H9 (cell line): Measurements from ENCODE around the gene KANSL1L. TPM values are rescaled to one million over a fixed set of nuclear protein-coding genes. Genes with fewer than 3 reads are reported as not detected.

Experiments
- DNase-seq: peaks from one replicate; pipeline ENCODE4 v3.0.0-alpha.2; 2017
- H2AFZ ChIP-seq: one replicate; pipeline ENCODE4 v1.6.1; 2013; ENCODE audit warnings: mild to moderate bottlenecking, low read length, control low read depth, moderate library complexity
- H2AK5ac ChIP-seq: 2 replicates; pipeline ENCODE4 v1.6.1; 2013; ENCODE audit warnings: low read length, control low read depth, mixed read lengths; ENCODE audit not compliant: insufficient read length
- H2BK120ac ChIP-seq: one replicate; pipeline ENCODE4 v1.6.1; 2013; ENCODE audit warnings: low read depth, mild to moderate bottlenecking, low read length, control low read depth, inconsistent platforms; ENCODE audit not compliant: poor library complexity, severe bottlenecking
- H2BK12ac ChIP-seq: 2 replicates; pipeline ENCODE4 v1.6.1; 2013; ENCODE audit warnings: low read length, control low read depth, mixed read lengths, low read depth; ENCODE audit not compliant: insufficient read length
- H2BK15ac ChIP-seq: 2 replicates; pipeline ENCODE4 v1.6.1; 2013; ENCODE audit warnings: low read depth, low read length, control low read depth
- H2BK20ac ChIP-seq: one replicate; pipeline ENCODE4 v1.6.1; 2013; ENCODE audit warnings: low read depth, mild to moderate bottlenecking, low read length, control low read depth, inconsistent platforms; ENCODE audit not compliant: poor library complexity, severe bottlenecking
- H2BK5ac ChIP-seq: 2 replicates; pipeline ENCODE4 v1.6.1; 2013; ENCODE audit warnings: low read length, control low read depth, mixed read lengths; ENCODE audit not compliant: insufficient read length
- H3K14ac ChIP-seq: 2 replicates; pipeline ENCODE4 v1.6.1; 2013; ENCODE audit warnings: low read length, control low read depth; ENCODE audit not compliant: insufficient read depth
- H3K18ac ChIP-seq: 2 replicates; pipeline ENCODE4 v1.6.1; 2013; ENCODE audit warnings: low read depth, mild to moderate bottlenecking, mixed read lengths, low read length, control low read depth; ENCODE audit not compliant: insufficient read length
- H3K23ac ChIP-seq: 2 replicates; pipeline ENCODE4 v1.6.1; 2013; ENCODE audit warnings: low read length, control low read depth, mixed read lengths, low read depth; ENCODE audit not compliant: insufficient read length
- H3K23me2 ChIP-seq: 2 replicates; pipeline ENCODE4 v1.6.1; 2013; ENCODE audit warnings: low read depth, mild to moderate bottlenecking, mixed read lengths, low read length, control low read depth; ENCODE audit not compliant: insufficient read length, poor library complexity, severe bottlenecking
- H3K27ac ChIP-seq: 2 replicates; pipeline ENCODE4 v1.5.1; 2013; ENCODE audit warnings: low read length, control low read depth, mixed read lengths, low read depth; ENCODE audit not compliant: insufficient read length
- H3K27me3 ChIP-seq: 2 replicates; pipeline ENCODE4 v1.6.1; 2013; ENCODE audit warnings: low read length, control low read depth, inconsistent platforms; ENCODE audit not compliant: insufficient read depth
- H3K4ac ChIP-seq: 2 replicates; pipeline ENCODE4 v1.6.1; 2013; ENCODE audit warnings: low read depth, mild to moderate bottlenecking, control low read depth, inconsistent platforms, low read length, moderate library complexity
- H3K4me1 ChIP-seq: 2 replicates; pipeline ENCODE4 v1.6.1; 2013; ENCODE audit warnings: low read length, control low read depth, inconsistent platforms; ENCODE audit not compliant: insufficient read depth
- H3K4me2 ChIP-seq: 2 replicates; pipeline ENCODE4 v1.6.1; 2013; ENCODE audit warnings: low read length, control low read depth, mixed read lengths; ENCODE audit not compliant: insufficient read length, insufficient read depth
- H3K56ac ChIP-seq: 2 replicates; pipeline ENCODE4 v1.6.1; 2013; ENCODE audit warnings: low read depth, mild to moderate bottlenecking, mixed read lengths, low read length, control low read depth; ENCODE audit not compliant: insufficient read length
- H3K79me1 ChIP-seq: 2 replicates; pipeline ENCODE4 v1.6.1; 2013; ENCODE audit warnings: low read depth, mild to moderate bottlenecking, moderate library complexity, low read length, control low read depth, inconsistent platforms; ENCODE audit not compliant: insufficient read depth, poor library complexity, severe bottlenecking
- H3K79me2 ChIP-seq: 2 replicates; pipeline ENCODE4 v1.6.1; 2013; ENCODE audit warnings: low read length, control low read depth, inconsistent platforms; ENCODE audit not compliant: insufficient read depth
- H3K9ac ChIP-seq: 2 replicates; pipeline ENCODE4 v1.6.1; 2013; ENCODE audit warnings: low read length, control low read depth, mixed read lengths; ENCODE audit not compliant: insufficient read length; ENCODE audit errors: extremely low read depth
- H3K9me3 ChIP-seq: one replicate; pipeline ENCODE4 v1.6.1; 2013; ENCODE audit warnings: low read depth, low read length, inconsistent platforms; ENCODE audit not compliant: control insufficient read depth
- H3T11ph ChIP-seq: one replicate; pipeline ENCODE4 v1.6.1; 2013; ENCODE audit warnings: mild to moderate bottlenecking, low read length, control low read depth, inconsistent platforms
- H4K20me1 ChIP-seq: one replicate; pipeline ENCODE4 v1.6.1; 2013; ENCODE audit not compliant: control insufficient read depth, insufficient read length, insufficient read depth
- H4K5ac ChIP-seq: 2 replicates; pipeline ENCODE4 v1.6.1; 2013; ENCODE audit warnings: low read depth, mild to moderate bottlenecking, mixed read lengths, low read length, control low read depth; ENCODE audit not compliant: insufficient read length
- H4K8ac ChIP-seq: replicated peaks from 2 replicates; pipeline ENCODE4 v1.6.1; 2013; ENCODE audit warnings: low read length, control low read depth, mixed read lengths, low read depth; ENCODE audit not compliant: insufficient read length
- H4K91ac ChIP-seq: 2 replicates; pipeline ENCODE4 v1.6.1; 2013; ENCODE audit warnings: low read depth, mild to moderate bottlenecking, moderate library complexity, mixed read lengths, low read length, control low read depth; ENCODE audit not compliant: insufficient read length
- H3K27ac Mint-ChIP-seq, 3 experiments: 2 replicates in 2 of 3; 3 replicates in 1 of 3; pipeline ENCODE4 v1.8.0; 2020 to 2021; ENCODE audit warnings: mixed read lengths in 3 of 3, mild to moderate bottlenecking in 1 of 3, moderate library complexity in 1 of 3
- H3K27me3 Mint-ChIP-seq: 2 replicates; pipeline ENCODE4 v1.8.0; 2021; ENCODE audit warnings: low read depth, mild to moderate bottlenecking, moderate library complexity, mixed read lengths
- H3K36me3 Mint-ChIP-seq, 3 experiments: 2 replicates in 2 of 3; 3 replicates in 1 of 3; pipeline ENCODE4 v1.8.0; 2020 to 2021; ENCODE audit warnings: low read depth in 3 of 3, mixed read lengths in 3 of 3; ENCODE audit not compliant: insufficient read depth in 1 of 3
- H3K4me1 Mint-ChIP-seq, 2 experiments: 2 replicates each; pipeline ENCODE4 v1.8.0; 2020; ENCODE audit warnings: mixed read lengths in 2 of 2
- H3K4me3 Mint-ChIP-seq, 2 experiments: 2 replicates in 1 of 2; 3 replicates in 1 of 2; pipeline ENCODE4 v1.8.0; 2020 to 2021; ENCODE audit warnings: mild to moderate bottlenecking in 2 of 2, mixed read lengths in 2 of 2, moderate library complexity in 1 of 2
- H3K9me3 Mint-ChIP-seq, 2 experiments: 2 replicates in 1 of 2; 3 replicates in 1 of 2; pipeline ENCODE4 v1.8.0; 2020; ENCODE audit warnings: mild to moderate bottlenecking in 2 of 2, mixed read lengths in 2 of 2, moderate library complexity in 1 of 2
- CTCF ChIP-seq: fragments of 200-600 bp; sonication (generic); conservative IDR thresholded peaks from 3 replicates; pipeline ENCODE4 v1.8.0; 2021; ENCODE audit warnings: antibody characterized with exemption, mild to moderate bottlenecking
- WGBS: extraction: QIAGEN DNeasy Blood & Tissue Kit; methylation state at CpG from one replicate; pipeline ENCODE4 v1.1.7; 2013; ENCODE audit warnings: missing lambda C conversion rate, low lambda C conversion rate, mixed read lengths; ENCODE audit not compliant: insufficient read length; ENCODE audit errors: extremely low coverage; 5-methylcytosine and 5-hydroxymethylcytosine counted together
- total RNA-seq: library from RNA; stranded (reverse); gene quantifications from 2 replicates; pipeline ENCODE4 v1.2.1, GENCODE V29; 2021

KANSL1L gene
- total RNA-seq, 1 experiment from 2014 or later: 8.2 TPM

- H3K9me3 ChIP-seq: no peaks in the 10 kb centered on the region
- H3K9ac ChIP-seq: no peak overlapping the region
- Mint-ChIP-seq H3K9me3 (no peaks in the 10 kb centered on the region), H3K4me3 (no peak overlapping the region), H3K36me3 (peaks cover 12 to 39% (median 39%) of the 10 kb centered on the region in 3 experiments; a peak in 6 of 7 replicates), H3K27me3 (no peaks in the 10 kb centered on the region), H3K4me1 (peaks cover 2 to 5% of the 10 kb centered on the region in 2 experiments; a peak in 3 of 4 replicates), H3K27ac (no peak overlapping the region)
- no peak overlapping the region for H2AK5ac ChIP-seq
- no peak overlapping the region for H2BK12ac ChIP-seq
- no peaks in the 10 kb centered on the region for H3K27me3 ChIP-seq
- DNase-seq: no peak
- no peak overlapping the region for H2BK15ac ChIP-seq
- no peak overlapping the region for H3K14ac ChIP-seq
- WGBS: no CpG with 5 or more reads among the region's 6 CpGs
- H2BK20ac ChIP-seq: no peak overlapping the region
- H3K27ac ChIP-seq: no peak overlapping the region
- no peak overlapping the region for H2BK120ac ChIP-seq
- H3K79me2 ChIP-seq: peaks cover 35% of the 10 kb centered on the region; the same call in 1 of the 2 replicates
- no peak overlapping the region for H2AFZ ChIP-seq
- H2BK5ac ChIP-seq: no peak overlapping the region
- H3K18ac ChIP-seq: no peak overlapping the region
- peaks cover 10% of the 10 kb centered on the region for H3K79me1 ChIP-seq
- H3K4me1 ChIP-seq: no peaks in the 10 kb centered on the region
- H3K23me2 ChIP-seq: no peaks in the 10 kb centered on the region
- no peak overlapping the region for H4K8ac ChIP-seq
- no peak for TF ChIP-seq CTCF
- H3K4me2 ChIP-seq: no peak overlapping the region
- no peak overlapping the region for H3K56ac ChIP-seq
- H4K5ac ChIP-seq: no peak overlapping the region
- H4K91ac ChIP-seq: no peak overlapping the region
- no peak overlapping the region for H3K23ac ChIP-seq
- H3K4ac ChIP-seq: no peak overlapping the region
- no peak overlapping the region for H3T11ph ChIP-seq
- H4K20me1 ChIP-seq: no peaks in the 10 kb centered on the region
Measured at GRCh38 chr2:210009126-210009525, 162.1 kb downstream of the KANSL1L start.
